Upper lobe of left lung (tissue), 4 donors: ENCODE measurements around the gene SMOC2.

Experiments used
- EP300 ChIP-seq, 4 donors: sonication (generic); formaldehyde crosslinking; IDR thresholded peaks; one replicate each; pipeline ENCODE4 v1.5.1; 2017; ENCODE audit warnings: antibody characterized with exemption in 4 of 4, control low read depth in 2 of 4
- POLR2A ChIP-seq, 4 donors: fragments of 450-650 bp; IDR thresholded peaks; one replicate each; pipeline ENCODE4 v1.5.1; 2016 to 2017; ENCODE audit warnings: antibody characterized with exemption in 4 of 4, mild to moderate bottlenecking in 2 of 4
- POLR2AphosphoS5 ChIP-seq, 2 donors: sonication (generic); formaldehyde crosslinking; IDR thresholded peaks; one replicate each; pipeline ENCODE4 v1.5.1; 2017; ENCODE audit warnings: antibody characterized with exemption in 2 of 2
- TF ChIP-seq, protein P1 (sequence below), 6 experiments: fragments of 450-650 bp in 4 of 6; fragments of 200-600 bp in 2 of 6; sonication (generic) in 2 of 6; IDR thresholded peaks; one replicate each; pipeline ENCODE4 v1.5.1; 2016 to 2019; ENCODE audit warnings: antibody characterized with exemption in 6 of 6

DNA sequence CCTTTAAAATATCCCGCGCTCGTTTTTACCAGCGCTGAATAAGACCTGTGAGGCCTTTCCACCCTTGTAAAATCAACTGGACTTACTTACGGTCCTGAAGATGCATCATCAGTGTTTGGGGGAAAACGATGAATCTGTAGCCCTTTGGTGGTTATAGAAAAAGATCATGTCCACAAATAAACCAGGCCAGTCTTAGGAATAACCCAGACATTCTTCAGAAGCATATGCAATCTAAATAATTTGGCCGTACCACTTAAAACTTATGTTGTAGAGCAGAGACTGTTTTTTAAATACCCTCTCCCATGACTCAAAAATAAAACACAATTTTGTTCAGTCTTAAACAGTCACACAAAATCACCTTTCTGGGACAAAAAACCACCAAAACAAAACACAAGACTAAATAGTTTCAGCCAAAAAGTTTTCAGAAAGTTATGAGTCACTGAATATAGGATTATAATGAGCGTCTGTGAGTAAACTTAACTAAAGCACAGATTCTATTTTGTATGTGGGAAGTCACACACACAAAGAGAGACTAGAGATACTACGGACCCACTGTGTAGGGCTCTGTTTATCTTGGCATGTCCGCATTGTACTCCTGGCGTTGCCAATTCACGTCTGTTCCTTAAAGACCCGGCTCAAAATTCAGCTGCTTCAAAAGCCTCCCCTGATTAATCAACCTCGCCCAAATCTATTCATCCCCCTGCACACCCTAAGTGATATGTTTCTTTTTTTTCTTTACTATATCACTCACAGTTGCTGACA lies 26.5 kb upstream of the SMOC2 start:
- TF ChIP-seq, protein P1, sequence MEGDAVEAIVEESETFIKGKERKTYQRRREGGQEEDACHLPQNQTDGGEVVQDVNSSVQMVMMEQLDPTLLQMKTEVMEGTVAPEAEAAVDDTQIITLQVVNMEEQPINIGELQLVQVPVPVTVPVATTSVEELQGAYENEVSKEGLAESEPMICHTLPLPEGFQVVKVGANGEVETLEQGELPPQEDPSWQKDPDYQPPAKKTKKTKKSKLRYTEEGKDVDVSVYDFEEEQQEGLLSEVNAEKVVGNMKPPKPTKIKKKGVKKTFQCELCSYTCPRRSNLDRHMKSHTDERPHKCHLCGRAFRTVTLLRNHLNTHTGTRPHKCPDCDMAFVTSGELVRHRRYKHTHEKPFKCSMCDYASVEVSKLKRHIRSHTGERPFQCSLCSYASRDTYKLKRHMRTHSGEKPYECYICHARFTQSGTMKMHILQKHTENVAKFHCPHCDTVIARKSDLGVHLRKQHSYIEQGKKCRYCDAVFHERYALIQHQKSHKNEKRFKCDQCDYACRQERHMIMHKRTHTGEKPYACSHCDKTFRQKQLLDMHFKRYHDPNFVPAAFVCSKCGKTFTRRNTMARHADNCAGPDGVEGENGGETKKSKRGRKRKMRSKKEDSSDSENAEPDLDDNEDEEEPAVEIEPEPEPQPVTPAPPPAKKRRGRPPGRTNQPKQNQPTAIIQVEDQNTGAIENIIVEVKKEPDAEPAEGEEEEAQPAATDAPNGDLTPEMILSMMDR (IDR thresholded peaks at IDR 0.05) = no peak
- TF ChIP-seq POLR2A (IDR thresholded peaks at IDR 0.05) = no peak
- TF ChIP-seq POLR2AphosphoS5 (IDR thresholded peaks at IDR 0.05) = no peak
- no peak for TF ChIP-seq EP300 (IDR thresholded peaks at IDR 0.05)
